ENCODE results near the gene PPP1R3C.

PPP1R3C gene

DNA sequence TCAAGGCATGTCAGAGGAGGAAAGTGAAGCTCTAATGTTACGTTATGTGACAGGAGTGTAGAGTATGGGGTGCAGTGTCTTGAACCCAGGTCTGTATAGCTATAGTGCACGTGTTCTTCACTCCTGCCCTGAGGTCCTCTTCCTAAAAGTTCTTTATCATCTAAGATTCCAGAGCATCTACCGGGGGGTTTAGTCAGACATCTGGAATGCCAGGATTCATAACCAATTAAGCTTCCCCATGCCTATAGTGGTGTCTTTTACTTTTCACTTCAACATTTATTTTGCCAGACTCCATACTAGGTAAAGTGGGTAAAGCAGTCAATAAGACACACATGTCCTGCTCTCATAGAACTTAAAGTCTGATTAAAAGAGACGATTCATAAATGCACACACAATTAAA is 22.4 kb downstream of the PPP1R3C start:
- no peaks in the 10 kb centered on the region for H3K9me3 ChIP-seq (ENCODE audit: insufficient read depth, low read length, severe bottlenecking)
- no peak overlapping the region for H2AFZ ChIP-seq (ENCODE audit: low read depth, low read length)
- no peaks in the 10 kb centered on the region for H3K4me1 ChIP-seq (ENCODE audit: insufficient read depth, low read length)
- H3K27me3 ChIP-seq (ENCODE audit: insufficient read depth, low read length, poor library complexity), result peaks cover 9% of the 10 kb centered on the region
- H3K4me2 ChIP-seq (ENCODE audit: insufficient read depth, low read length), result no peak overlapping the region
- no peak overlapping the region for H3K27ac ChIP-seq (ENCODE audit: low read length)
- H4K20me1 ChIP-seq (ENCODE audit: insufficient read depth, low read length), result no peaks in the 10 kb centered on the region
- no peak overlapping the region for H3K9ac ChIP-seq (ENCODE audit: low read depth, low read length)
- no peak overlapping the region for H3K4me3 ChIP-seq (ENCODE audit: low read depth in 1 of 2, low read length in 2 of 2)
- ATAC-seq (ENCODE audit: insufficient read depth, low read depth), result no peak
- no peaks in the 10 kb centered on the region for H3K36me3 ChIP-seq (ENCODE audit: insufficient read depth, low read length)
- TF ChIP-seq CTCF (IDR thresholded peaks at IDR 0.05; ENCODE audit: borderline replicate concordance, extremely low read depth, low read length, poor library complexity, severe bottlenecking) (no peak), EZH2 (IDR thresholded peaks at IDR 0.05; ENCODE audit: borderline replicate concordance, low read depth, low read length, severe bottlenecking) (no peak)
- no peak for DNase-seq
- H3K79me2 ChIP-seq (ENCODE audit: insufficient read depth, low read length), result no peaks in the 10 kb centered on the region

- H3K27me3 ChIP-seq (ENCODE audit: insufficient read depth, low read length, poor library complexity), result peaks cover 9% of the 10 kb centered on the region
- TF ChIP-seq CTCF (IDR thresholded peaks at IDR 0.05; ENCODE audit: borderline replicate concordance, extremely low read depth, low read length, poor library complexity, severe bottlenecking) (no peak), EZH2 (IDR thresholded peaks at IDR 0.05; ENCODE audit: borderline replicate concordance, low read depth, low read length, severe bottlenecking) (no peak)
- H3K79me2 ChIP-seq (ENCODE audit: insufficient read depth, low read length), result no peaks in the 10 kb centered on the region
- H3K4me1 ChIP-seq (ENCODE audit: insufficient read depth, low read length), result no peaks in the 10 kb centered on the region
- H3K4me2 ChIP-seq (ENCODE audit: insufficient read depth, low read length), result no peak overlapping the region
- no peaks in the 10 kb centered on the region for H4K20me1 ChIP-seq (ENCODE audit: insufficient read depth, low read length)
- no peak overlapping the region for H3K9ac ChIP-seq (ENCODE audit: low read depth, low read length)
- no peak overlapping the region for H2AFZ ChIP-seq (ENCODE audit: low read depth, low read length)
- no peaks in the 10 kb centered on the region for H3K36me3 ChIP-seq (ENCODE audit: insufficient read depth, low read length)
- ATAC-seq (ENCODE audit: insufficient read depth, low read depth) (no peak), DNase-seq (no peak)
- H3K27ac ChIP-seq (ENCODE audit: low read length), result no peak overlapping the region
- no peak overlapping the region for H3K4me3 ChIP-seq (ENCODE audit: low read depth in 1 of 2, low read length in 2 of 2)
- no peaks in the 10 kb centered on the region for H3K9me3 ChIP-seq (ENCODE audit: insufficient read depth, low read length, severe bottlenecking)
Observed at GRCh38 chr10:91607646-91608403, 25.0 kb downstream of the PPP1R3C start.

GRCh38 chr10:91605968-91606367 is 26.9 kb downstream of the PPP1R3C start:
- Histone ChIP-seq H3K79me2 (ENCODE audit: insufficient read depth, low read length) (no peaks in the 10 kb centered on the region), H3K4me1 (ENCODE audit: insufficient read depth, low read length) (no peaks in the 10 kb centered on the region), H3K9me3 (ENCODE audit: insufficient read depth, low read length, severe bottlenecking) (no peaks in the 10 kb centered on the region), H3K9ac (ENCODE audit: low read depth, low read length) (no peak overlapping the region), H3K4me2 (ENCODE audit: insufficient read depth, low read length) (no peak overlapping the region), H3K27me3 (ENCODE audit: insufficient read depth, low read length, poor library complexity) (peaks cover 3% of the 10 kb centered on the region), H3K27ac (ENCODE audit: low read length) (no peak overlapping the region), H3K36me3 (ENCODE audit: insufficient read depth, low read length) (no peaks in the 10 kb centered on the region), H4K20me1 (ENCODE audit: insufficient read depth, low read length) (no peaks in the 10 kb centered on the region), H3K4me3 (ENCODE audit: low read depth in 1 of 2, low read length in 2 of 2) (no peak overlapping the region), H2AFZ (ENCODE audit: low read depth, low read length) (no peak overlapping the region)
- no peak for DNase-seq
- TF ChIP-seq CTCF (IDR thresholded peaks at IDR 0.05; ENCODE audit: borderline replicate concordance, extremely low read depth, low read length, poor library complexity, severe bottlenecking), result no peak
- ATAC-seq (ENCODE audit: insufficient read depth, low read depth), result no peak
